H9 (cell line): ENCODE measurements around the gene VPREB3. TPM values are rescaled to one million over a fixed set of nuclear protein-coding genes. Genes with fewer than 3 reads are reported as not detected.

Experiments used
- DNase-seq: peaks from one replicate; pipeline ENCODE4 v3.0.0-alpha.2; 2017
- H2AFZ ChIP-seq: one replicate; pipeline ENCODE4 v1.6.1; 2013; ENCODE audit warnings: mild to moderate bottlenecking, low read length, control low read depth, moderate library complexity
- H2AK5ac ChIP-seq: 2 replicates; pipeline ENCODE4 v1.6.1; 2013; ENCODE audit warnings: low read length, control low read depth, mixed read lengths; ENCODE audit not compliant: insufficient read length
- H2BK120ac ChIP-seq: one replicate; pipeline ENCODE4 v1.6.1; 2013; ENCODE audit warnings: low read depth, mild to moderate bottlenecking, low read length, control low read depth, inconsistent platforms; ENCODE audit not compliant: poor library complexity, severe bottlenecking
- H2BK12ac ChIP-seq: 2 replicates; pipeline ENCODE4 v1.6.1; 2013; ENCODE audit warnings: low read length, control low read depth, mixed read lengths, low read depth; ENCODE audit not compliant: insufficient read length
- H2BK15ac ChIP-seq: 2 replicates; pipeline ENCODE4 v1.6.1; 2013; ENCODE audit warnings: low read depth, low read length, control low read depth
- H2BK20ac ChIP-seq: one replicate; pipeline ENCODE4 v1.6.1; 2013; ENCODE audit warnings: low read depth, mild to moderate bottlenecking, low read length, control low read depth, inconsistent platforms; ENCODE audit not compliant: poor library complexity, severe bottlenecking
- H2BK5ac ChIP-seq: 2 replicates; pipeline ENCODE4 v1.6.1; 2013; ENCODE audit warnings: low read length, control low read depth, mixed read lengths; ENCODE audit not compliant: insufficient read length
- H3K14ac ChIP-seq: 2 replicates; pipeline ENCODE4 v1.6.1; 2013; ENCODE audit warnings: low read length, control low read depth; ENCODE audit not compliant: insufficient read depth
- H3K18ac ChIP-seq: 2 replicates; pipeline ENCODE4 v1.6.1; 2013; ENCODE audit warnings: low read depth, mild to moderate bottlenecking, mixed read lengths, low read length, control low read depth; ENCODE audit not compliant: insufficient read length
- H3K23ac ChIP-seq: 2 replicates; pipeline ENCODE4 v1.6.1; 2013; ENCODE audit warnings: low read length, control low read depth, mixed read lengths, low read depth; ENCODE audit not compliant: insufficient read length
- H3K23me2 ChIP-seq: 2 replicates; pipeline ENCODE4 v1.6.1; 2013; ENCODE audit warnings: low read depth, mild to moderate bottlenecking, mixed read lengths, low read length, control low read depth; ENCODE audit not compliant: insufficient read length, poor library complexity, severe bottlenecking
- H3K27ac ChIP-seq: 2 replicates; pipeline ENCODE4 v1.5.1; 2013; ENCODE audit warnings: low read length, control low read depth, mixed read lengths, low read depth; ENCODE audit not compliant: insufficient read length
- H3K27me3 ChIP-seq: 2 replicates; pipeline ENCODE4 v1.6.1; 2013; ENCODE audit warnings: low read length, control low read depth, inconsistent platforms; ENCODE audit not compliant: insufficient read depth
- H3K4ac ChIP-seq: 2 replicates; pipeline ENCODE4 v1.6.1; 2013; ENCODE audit warnings: low read depth, mild to moderate bottlenecking, control low read depth, inconsistent platforms, low read length, moderate library complexity
- H3K4me1 ChIP-seq: 2 replicates; pipeline ENCODE4 v1.6.1; 2013; ENCODE audit warnings: low read length, control low read depth, inconsistent platforms; ENCODE audit not compliant: insufficient read depth
- H3K4me2 ChIP-seq: 2 replicates; pipeline ENCODE4 v1.6.1; 2013; ENCODE audit warnings: low read length, control low read depth, mixed read lengths; ENCODE audit not compliant: insufficient read length, insufficient read depth
- H3K56ac ChIP-seq: 2 replicates; pipeline ENCODE4 v1.6.1; 2013; ENCODE audit warnings: low read depth, mild to moderate bottlenecking, mixed read lengths, low read length, control low read depth; ENCODE audit not compliant: insufficient read length
- H3K79me1 ChIP-seq: 2 replicates; pipeline ENCODE4 v1.6.1; 2013; ENCODE audit warnings: low read depth, mild to moderate bottlenecking, moderate library complexity, low read length, control low read depth, inconsistent platforms; ENCODE audit not compliant: insufficient read depth, poor library complexity, severe bottlenecking
- H3K79me2 ChIP-seq: 2 replicates; pipeline ENCODE4 v1.6.1; 2013; ENCODE audit warnings: low read length, control low read depth, inconsistent platforms; ENCODE audit not compliant: insufficient read depth
- H3K9ac ChIP-seq: 2 replicates; pipeline ENCODE4 v1.6.1; 2013; ENCODE audit warnings: low read length, control low read depth, mixed read lengths; ENCODE audit not compliant: insufficient read length; ENCODE audit errors: extremely low read depth
- H3K9me3 ChIP-seq: one replicate; pipeline ENCODE4 v1.6.1; 2013; ENCODE audit warnings: low read depth, low read length, inconsistent platforms; ENCODE audit not compliant: control insufficient read depth
- H3T11ph ChIP-seq: one replicate; pipeline ENCODE4 v1.6.1; 2013; ENCODE audit warnings: mild to moderate bottlenecking, low read length, control low read depth, inconsistent platforms
- H4K20me1 ChIP-seq: one replicate; pipeline ENCODE4 v1.6.1; 2013; ENCODE audit not compliant: control insufficient read depth, insufficient read length, insufficient read depth
- H4K5ac ChIP-seq: 2 replicates; pipeline ENCODE4 v1.6.1; 2013; ENCODE audit warnings: low read depth, mild to moderate bottlenecking, mixed read lengths, low read length, control low read depth; ENCODE audit not compliant: insufficient read length
- H4K8ac ChIP-seq: replicated peaks from 2 replicates; pipeline ENCODE4 v1.6.1; 2013; ENCODE audit warnings: low read length, control low read depth, mixed read lengths, low read depth; ENCODE audit not compliant: insufficient read length
- H4K91ac ChIP-seq: 2 replicates; pipeline ENCODE4 v1.6.1; 2013; ENCODE audit warnings: low read depth, mild to moderate bottlenecking, moderate library complexity, mixed read lengths, low read length, control low read depth; ENCODE audit not compliant: insufficient read length
- H3K27ac Mint-ChIP-seq, 3 experiments: 2 replicates in 2 of 3; 3 replicates in 1 of 3; pipeline ENCODE4 v1.8.0; 2020 to 2021; ENCODE audit warnings: mixed read lengths in 3 of 3, mild to moderate bottlenecking in 1 of 3, moderate library complexity in 1 of 3
- H3K27me3 Mint-ChIP-seq: 2 replicates; pipeline ENCODE4 v1.8.0; 2021; ENCODE audit warnings: low read depth, mild to moderate bottlenecking, moderate library complexity, mixed read lengths
- H3K36me3 Mint-ChIP-seq, 3 experiments: 2 replicates in 2 of 3; 3 replicates in 1 of 3; pipeline ENCODE4 v1.8.0; 2020 to 2021; ENCODE audit warnings: low read depth in 3 of 3, mixed read lengths in 3 of 3; ENCODE audit not compliant: insufficient read depth in 1 of 3
- H3K4me1 Mint-ChIP-seq, 2 experiments: 2 replicates each; pipeline ENCODE4 v1.8.0; 2020; ENCODE audit warnings: mixed read lengths in 2 of 2
- H3K4me3 Mint-ChIP-seq, 2 experiments: 2 replicates in 1 of 2; 3 replicates in 1 of 2; pipeline ENCODE4 v1.8.0; 2020 to 2021; ENCODE audit warnings: mild to moderate bottlenecking in 2 of 2, mixed read lengths in 2 of 2, moderate library complexity in 1 of 2
- H3K9me3 Mint-ChIP-seq, 2 experiments: 2 replicates in 1 of 2; 3 replicates in 1 of 2; pipeline ENCODE4 v1.8.0; 2020; ENCODE audit warnings: mild to moderate bottlenecking in 2 of 2, mixed read lengths in 2 of 2, moderate library complexity in 1 of 2
- CTCF ChIP-seq: fragments of 200-600 bp; sonication (generic); conservative IDR thresholded peaks from 3 replicates; pipeline ENCODE4 v1.8.0; 2021; ENCODE audit warnings: antibody characterized with exemption, mild to moderate bottlenecking
- WGBS: extraction: QIAGEN DNeasy Blood & Tissue Kit; methylation state at CpG from one replicate; pipeline ENCODE4 v1.1.7; 2013; ENCODE audit warnings: missing lambda C conversion rate, low lambda C conversion rate, mixed read lengths; ENCODE audit not compliant: insufficient read length; ENCODE audit errors: extremely low coverage; 5-methylcytosine and 5-hydroxymethylcytosine counted together
- total RNA-seq: library from RNA; stranded (reverse); gene quantifications from 2 replicates; pipeline ENCODE4 v1.2.1, GENCODE V29; 2021

Gene VPREB3
- total RNA-seq, 1 experiment from 2014 or later: 0.50 TPM

GRCh38 chr22:23745791-23746190 is 8.4 kb downstream of the VPREB3 start:
- H3K4me1 Mint-ChIP-seq: peaks cover 11% of the 10 kb centered on the region in 2 experiments
- WGBS: no CpG with 5 or more reads among the region's 6 CpGs

More at GRCh38 chr22:23745791-23746190, 8.4 kb downstream of the VPREB3 start:
- H2BK5ac ChIP-seq: no peak overlapping the region
- no peak overlapping the region for H3K14ac ChIP-seq
- no peak overlapping the region for H3T11ph ChIP-seq
- H2BK15ac ChIP-seq: no peak overlapping the region
- no peaks in the 10 kb centered on the region for H4K20me1 ChIP-seq
- H3K4me1 ChIP-seq: no peaks in the 10 kb centered on the region; the same call in none of the 2 replicates
- H4K91ac ChIP-seq: no peak overlapping the region
- TF ChIP-seq CTCF: no peak
- H3K9ac ChIP-seq: no peak overlapping the region
- H3K27me3 ChIP-seq: no peaks in the 10 kb centered on the region
- H2BK120ac ChIP-seq: no peak overlapping the region
- Mint-ChIP-seq H3K27me3 (no peaks in the 10 kb centered on the region), H3K27ac (no peak overlapping the region), H3K9me3 (no peaks in the 10 kb centered on the region; a peak in 1 of 5 replicates), H3K4me3 (no peak overlapping the region), H3K36me3 (peaks cover 16 to 25% (median 18%) of the 10 kb centered on the region in 3 experiments)
- no peak overlapping the region for H3K27ac ChIP-seq
- H3K23me2 ChIP-seq: peaks cover 2% of the 10 kb centered on the region
- H2AFZ ChIP-seq: no peak overlapping the region
- no peak overlapping the region for H3K56ac ChIP-seq
- H2AK5ac ChIP-seq: no peak overlapping the region
- H3K79me1 ChIP-seq: no peaks in the 10 kb centered on the region
- no peaks in the 10 kb centered on the region for H3K79me2 ChIP-seq
- no peak overlapping the region for H3K4me2 ChIP-seq
- H3K9me3 ChIP-seq: no peaks in the 10 kb centered on the region
- H3K4ac ChIP-seq: no peak overlapping the region
- H4K5ac ChIP-seq: no peak overlapping the region
- no peak overlapping the region for H4K8ac ChIP-seq
- DNase-seq: no peak
- H2BK12ac ChIP-seq: no peak overlapping the region
- no peak overlapping the region for H2BK20ac ChIP-seq
- H3K23ac ChIP-seq: no peak overlapping the region
- H3K18ac ChIP-seq: no peak overlapping the region
